Mucosa of stomach (tissue), 1 donor: ENCODE data around the gene SUSD2.
"Not testable (repeated sequence)": the region's sequence is repeated elsewhere in the genome, so short reads cannot be mapped to it uniquely, and the experiment has no call there.

Source experiments
- H3K27me3 ChIP-seq: one replicate; pipeline ENCODE4 v1.7.0; 2013; ENCODE audit warnings: mild to moderate bottlenecking, low read length; ENCODE audit not compliant: control insufficient read depth, insufficient read depth
- H3K36me3 ChIP-seq: one replicate; pipeline ENCODE4 v1.7.0; 2013; ENCODE audit warnings: low read length; ENCODE audit not compliant: control insufficient read depth, insufficient read depth
- H3K4me1 ChIP-seq: one replicate; pipeline ENCODE4 v1.7.0; 2013; ENCODE audit warnings: mild to moderate bottlenecking, low read length; ENCODE audit not compliant: control insufficient read depth, insufficient read depth
- H3K4me3 ChIP-seq: one replicate; pipeline ENCODE4 v1.7.0; 2013; ENCODE audit warnings: low read length
- H3K9ac ChIP-seq: one replicate; pipeline ENCODE4 v1.7.0; 2013; ENCODE audit warnings: mild to moderate bottlenecking, low read length, moderate library complexity
- H3K9me3 ChIP-seq: one replicate; pipeline ENCODE4 v1.7.0; 2013; ENCODE audit warnings: mild to moderate bottlenecking, low read length, moderate library complexity; ENCODE audit not compliant: control insufficient read depth
- donor health status: Pancreatic carcinoma.

The SUSD2 gene

GRCh38 chr22:24235315-24235714 is 54.0 kb downstream of the SUSD2 start:
- Histone ChIP-seq H3K9ac (no peak overlapping the region), H3K4me3 (no peak overlapping the region), H3K4me1 (no peaks in the 10 kb centered on the region), H3K36me3 (no peaks in the 10 kb centered on the region), H3K27me3 (no peaks in the 10 kb centered on the region), H3K9me3 (no peaks in the 10 kb centered on the region)

DNA sequence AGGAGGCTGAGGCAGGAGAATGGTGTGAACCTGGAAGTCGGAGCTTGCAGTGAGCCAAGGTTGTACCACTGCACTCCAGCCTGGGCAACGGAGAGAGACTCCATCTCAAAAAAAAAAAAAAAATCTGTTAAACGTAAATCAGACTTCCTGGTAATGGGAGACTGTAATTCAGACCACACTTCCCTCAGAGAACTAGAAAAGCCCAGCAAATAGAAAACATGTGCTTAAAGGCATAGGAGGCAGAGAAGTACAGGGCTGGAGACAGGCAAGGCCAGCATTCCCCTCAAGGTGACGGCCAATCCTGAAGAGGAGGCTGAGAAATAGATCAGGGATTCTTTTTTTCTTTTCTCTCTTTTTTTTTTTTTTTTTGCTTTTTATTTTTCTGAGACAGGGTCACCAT is 55.4 kb downstream of the SUSD2 start:
- no peaks in the 10 kb centered on the region for H3K36me3 ChIP-seq
- H3K9ac ChIP-seq, result no peak overlapping the region
- H3K4me3 ChIP-seq, result no peak overlapping the region
- H3K27me3 ChIP-seq, result no peaks in the 10 kb centered on the region
- no peaks in the 10 kb centered on the region for H3K4me1 ChIP-seq
- no peaks in the 10 kb centered on the region for H3K9me3 ChIP-seq

GRCh38 chr22:24238101-24238694 is 56.9 kb downstream of the SUSD2 start:
- not testable (repeated sequence) for H3K27me3 ChIP-seq, H3K9ac ChIP-seq, H3K9me3 ChIP-seq, H3K4me3 ChIP-seq, H3K36me3 ChIP-seq, H3K4me1 ChIP-seq
